Measurements from ENCODE around the gene SYNDIG1L.

Gene SYNDIG1L

DNA sequence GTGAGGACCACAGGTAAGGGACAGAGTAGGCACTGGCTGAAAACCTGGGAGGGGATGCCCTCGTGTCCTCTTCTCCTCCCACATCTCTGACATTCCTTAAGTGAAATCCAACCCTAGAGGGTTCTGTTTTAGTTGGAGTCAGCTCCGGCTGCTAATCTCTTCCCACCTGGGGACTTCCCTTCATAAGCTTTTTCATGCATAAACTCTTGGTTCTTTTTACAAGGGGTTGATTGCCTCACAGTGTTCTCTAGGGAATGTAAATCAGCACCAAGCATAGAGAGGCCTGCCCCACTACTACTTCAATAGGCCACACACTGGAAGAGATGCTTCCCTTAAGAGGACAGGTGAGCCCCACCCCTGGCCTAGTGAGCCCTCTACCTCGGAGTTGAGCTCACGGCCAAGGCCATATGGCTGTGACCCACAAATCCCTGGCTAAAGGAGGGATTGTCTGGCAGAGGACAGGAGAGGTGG is 3.2 kb upstream of the SYNDIG1L start:
- no peak for ATAC-seq
- DNase-seq: no peak

DNA sequence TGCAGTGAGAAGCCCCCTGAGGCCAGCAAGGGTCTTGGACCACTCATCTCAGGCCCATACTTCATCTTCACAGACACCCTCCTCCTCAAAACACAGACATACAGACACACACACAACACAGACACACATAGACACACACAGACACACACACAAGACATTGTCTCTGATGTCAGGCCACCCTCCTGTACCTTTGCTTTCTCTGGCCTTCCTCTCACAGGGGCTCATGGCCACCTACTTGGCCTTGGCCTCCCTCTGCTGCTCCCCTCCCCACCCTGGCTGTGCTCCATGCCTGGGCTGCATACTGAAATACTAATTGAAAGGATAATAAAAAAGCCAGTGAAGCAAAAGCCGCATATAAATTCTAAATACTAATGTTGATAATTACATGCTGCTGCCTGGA is 1.6 kb upstream of the SYNDIG1L start:
- DNase-seq: no peak
- ATAC-seq: no peak

DNA sequence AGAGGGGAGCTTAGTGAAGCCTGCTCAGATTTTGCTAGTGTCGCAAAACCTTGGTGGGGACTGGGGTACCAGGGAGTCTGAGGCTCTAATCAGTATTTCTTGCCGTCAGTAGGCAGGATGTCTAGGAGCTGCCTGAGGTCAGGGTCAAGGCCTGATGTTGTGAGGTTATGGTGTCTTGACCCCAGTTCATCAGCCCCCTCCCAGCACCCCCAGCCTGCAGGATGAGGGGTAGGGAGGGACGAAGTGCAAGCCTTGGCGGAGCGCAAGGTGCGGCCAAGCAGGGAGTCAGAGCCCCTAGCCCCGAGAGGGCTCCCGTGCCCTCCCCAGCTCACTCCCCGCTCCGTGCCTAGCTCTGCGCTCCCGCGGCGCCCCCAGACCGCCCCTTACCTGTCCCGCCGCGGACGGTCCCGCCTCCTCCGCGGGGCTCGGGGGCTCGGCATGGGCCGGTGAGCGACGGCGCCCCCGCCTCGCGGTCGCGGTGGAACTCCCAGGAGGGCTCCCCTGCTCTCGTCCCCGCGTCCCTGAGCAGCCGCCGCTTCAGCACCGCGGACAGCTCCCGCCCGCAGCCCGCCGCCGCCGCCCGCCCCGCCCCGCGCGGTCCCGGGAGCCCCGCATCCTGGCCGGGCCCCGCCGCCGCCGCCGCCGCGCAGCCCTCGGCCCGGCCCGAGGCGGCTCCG is 347 bp downstream of the SYNDIG1L start:
- ATAC-seq (peak; percentile 63), DNase-seq (peak; percentile 68)

DNA sequence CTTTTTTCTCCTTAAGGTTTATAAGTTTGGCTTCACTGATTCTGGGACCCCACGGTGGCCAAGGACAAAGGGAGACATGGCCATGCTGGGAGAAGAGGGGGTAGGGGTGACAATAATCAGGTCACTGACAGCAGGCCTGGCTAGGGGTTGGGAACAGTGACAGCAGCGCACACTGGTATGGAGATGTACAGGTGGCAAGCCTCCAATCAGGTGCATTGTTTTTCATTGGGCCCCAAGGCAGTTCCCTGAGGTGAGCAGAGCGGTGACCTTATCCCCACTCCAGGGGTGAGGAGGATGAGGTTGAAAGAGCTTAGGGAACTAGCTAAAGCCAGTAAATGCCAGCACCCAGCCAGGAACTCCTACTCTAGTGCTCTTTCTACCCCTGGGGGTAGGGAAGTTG is 1.4 kb downstream of the SYNDIG1L start:
- ATAC-seq (no peak), DNase-seq (no peak)

DNA sequence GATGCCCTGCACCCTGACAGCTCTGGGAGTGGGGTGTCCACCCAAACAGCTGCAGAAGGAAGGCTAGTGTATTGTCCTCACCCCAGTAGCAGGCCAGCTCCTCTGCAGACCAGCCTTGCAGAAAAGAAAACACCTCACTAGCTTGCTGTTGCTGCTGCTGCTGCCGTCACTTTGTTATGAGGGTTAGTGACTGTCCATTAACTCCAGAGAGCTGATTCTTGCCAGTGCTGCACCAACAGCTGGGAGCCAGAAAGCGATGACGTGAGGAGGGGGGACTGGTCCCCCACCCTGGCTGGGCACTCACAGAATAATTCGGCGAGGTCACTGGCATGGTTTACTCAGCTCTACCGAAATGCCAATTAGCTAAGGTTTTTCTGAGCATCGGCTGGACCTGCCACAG is 2.8 kb downstream of the SYNDIG1L start:
- DNase-seq (no peak), ATAC-seq (no peak)

DNA sequence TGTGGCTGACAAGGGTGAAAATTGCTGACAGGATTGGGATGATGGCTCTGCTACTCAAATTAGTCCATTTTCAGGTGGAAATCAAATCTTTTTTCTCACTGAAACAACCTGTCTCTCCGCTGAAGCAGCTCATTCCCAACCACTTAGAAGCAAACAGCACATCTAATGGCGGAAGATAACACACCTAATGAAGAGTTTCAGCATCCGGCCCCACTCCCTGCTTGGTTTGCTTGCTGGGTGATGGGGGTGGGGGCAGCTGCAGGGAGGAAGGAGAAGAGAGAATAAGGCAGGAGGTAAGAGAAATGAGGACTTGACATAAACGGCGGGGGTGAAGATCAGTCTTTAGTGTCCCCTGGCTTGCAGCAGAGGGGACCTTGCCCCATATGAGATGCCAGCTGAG is 4.0 kb downstream of the SYNDIG1L start:
- no peak for DNase-seq
- no peak for ATAC-seq

DNA sequence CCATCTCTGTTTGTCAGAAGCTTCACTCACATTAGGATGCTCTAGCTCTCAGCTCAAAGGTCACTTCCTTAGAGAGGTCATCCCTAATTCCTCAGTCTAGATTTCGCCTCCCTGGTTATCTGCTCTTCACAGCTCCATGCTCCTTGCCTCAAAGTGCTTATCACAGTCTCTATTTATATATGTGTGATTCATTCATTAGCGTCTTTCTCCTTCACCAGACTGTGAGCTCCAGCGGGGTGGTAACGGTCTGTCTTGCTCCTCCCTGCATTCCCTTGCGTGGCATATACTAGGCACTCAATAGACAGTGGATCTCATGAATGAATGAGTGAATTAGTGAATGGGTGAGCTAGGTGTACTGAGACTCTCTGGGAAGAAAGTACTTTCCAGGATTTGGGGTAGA is 6.9 kb downstream of the SYNDIG1L start:
- ATAC-seq: no peak

DNA sequence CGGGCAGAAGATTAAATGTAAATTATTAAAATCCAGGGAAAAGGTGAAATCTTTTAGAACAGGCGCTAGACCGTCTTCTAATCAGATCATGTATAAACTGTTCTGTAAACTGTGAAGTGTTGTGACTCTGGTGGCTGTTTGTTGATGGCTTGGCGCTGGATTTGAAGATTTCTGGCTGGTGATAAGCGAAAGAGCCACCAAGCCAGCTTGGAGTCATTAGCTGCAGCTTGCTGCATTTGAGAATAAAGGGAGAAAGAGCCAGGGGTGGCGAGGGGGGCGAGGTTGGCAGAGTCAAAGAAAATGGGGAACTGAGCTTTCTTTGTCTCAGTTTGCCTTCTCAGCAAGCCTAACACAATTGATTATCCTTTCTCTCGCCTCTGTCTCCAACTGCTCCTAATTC is 8.0 kb downstream of the SYNDIG1L start:
- no peak for ATAC-seq

More for the DNA sequence above, 6.9 kb downstream of the SYNDIG1L start:
- DNase-seq: no peak

DNA sequence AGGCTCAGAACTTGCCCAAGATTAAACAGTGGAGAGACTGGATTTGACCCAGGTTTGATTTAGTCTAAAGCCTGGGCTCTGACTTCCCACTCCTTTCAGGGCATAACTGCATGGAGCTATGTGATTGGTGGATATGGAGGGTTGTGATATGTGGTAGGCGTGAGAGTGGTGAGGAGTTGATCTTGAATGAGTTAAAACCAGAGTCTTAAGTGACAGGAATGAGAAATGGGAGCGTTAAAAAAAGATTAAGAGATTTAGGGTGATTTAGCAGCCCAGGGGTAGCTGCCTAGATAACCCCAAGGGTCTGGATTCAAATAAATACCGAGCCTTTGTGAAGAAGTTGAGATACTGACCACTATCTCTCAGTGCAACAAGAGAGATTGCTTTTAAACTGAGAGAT is 8.4 kb downstream of the SYNDIG1L start:
- ATAC-seq (no peak), DNase-seq (no peak)

More for the DNA sequence above, 8.0 kb downstream of the SYNDIG1L start:
- DNase-seq: no peak

DNA sequence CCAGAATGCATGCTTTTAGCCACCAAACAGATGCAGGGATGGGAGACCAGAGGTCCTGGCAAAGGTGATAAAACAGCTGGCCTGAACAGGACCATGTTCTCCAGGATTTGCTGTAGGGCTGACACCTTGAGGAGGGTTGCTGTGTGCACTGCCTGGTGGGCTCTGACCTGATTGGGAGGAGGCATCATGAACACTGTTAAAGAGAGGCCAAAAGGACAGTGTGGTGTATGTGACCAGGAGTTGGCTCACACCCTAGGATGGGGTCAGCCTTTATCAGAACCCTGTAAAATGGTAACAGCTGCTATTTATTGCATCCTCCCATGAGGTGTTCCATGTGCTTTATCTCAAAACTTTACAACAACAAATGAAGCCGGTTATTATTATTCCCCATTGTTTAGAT is 8.8 kb downstream of the SYNDIG1L start:
- ATAC-seq (no peak), DNase-seq (no peak)

DNA sequence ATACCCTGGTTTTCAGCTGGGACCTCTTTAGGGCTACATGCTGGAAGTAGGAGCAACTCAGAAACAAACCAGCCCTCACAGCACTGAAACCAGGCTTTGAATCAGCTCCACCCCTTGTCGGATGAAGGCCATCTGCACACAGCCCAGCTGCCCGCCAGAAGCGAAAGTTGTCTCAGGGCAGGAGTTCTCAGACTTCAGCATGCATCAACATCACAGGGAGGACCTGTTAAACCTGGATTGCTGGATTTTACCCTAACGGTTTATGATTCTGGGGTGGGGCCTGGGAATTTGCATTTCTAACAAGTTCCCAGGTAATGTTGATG is 10.9 kb downstream of the SYNDIG1L start:
- ATAC-seq: no peak
- no peak for DNase-seq

DNA sequence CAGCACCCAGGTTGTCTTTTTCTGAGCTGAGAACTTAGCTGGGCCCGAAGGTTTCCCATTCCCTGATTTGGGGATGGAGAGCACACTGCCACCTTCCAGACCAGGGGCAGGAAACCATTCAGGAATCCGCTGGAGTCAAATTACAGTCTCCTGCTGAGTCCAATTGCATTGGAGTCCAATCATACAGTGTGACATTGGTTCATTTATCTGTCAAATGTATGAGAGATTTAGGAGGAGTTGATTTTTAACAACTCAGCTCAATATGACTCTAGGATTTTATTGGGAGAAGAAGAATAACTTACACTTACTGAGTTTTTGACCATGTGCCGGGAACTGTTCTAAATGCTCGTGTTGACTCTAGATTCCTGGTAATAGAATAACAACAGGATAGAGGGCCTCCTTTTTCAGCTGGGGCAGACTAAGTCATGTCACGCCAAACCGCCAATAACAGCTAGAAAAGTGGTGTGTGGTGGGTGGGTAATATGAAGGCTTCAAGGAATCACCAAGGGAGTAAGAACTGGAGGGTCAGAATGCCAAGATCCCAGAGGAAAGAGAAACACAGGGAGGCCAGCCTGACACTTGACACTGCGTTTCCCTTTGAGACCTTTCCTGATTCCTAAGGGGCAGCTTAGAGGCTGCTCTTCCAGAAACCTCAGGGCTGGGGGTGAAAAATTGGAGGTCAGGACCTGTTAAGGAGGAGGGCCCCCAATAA is 11.5 kb downstream of the SYNDIG1L start:
- DNase-seq: no peak
- ATAC-seq: no peak

DNA sequence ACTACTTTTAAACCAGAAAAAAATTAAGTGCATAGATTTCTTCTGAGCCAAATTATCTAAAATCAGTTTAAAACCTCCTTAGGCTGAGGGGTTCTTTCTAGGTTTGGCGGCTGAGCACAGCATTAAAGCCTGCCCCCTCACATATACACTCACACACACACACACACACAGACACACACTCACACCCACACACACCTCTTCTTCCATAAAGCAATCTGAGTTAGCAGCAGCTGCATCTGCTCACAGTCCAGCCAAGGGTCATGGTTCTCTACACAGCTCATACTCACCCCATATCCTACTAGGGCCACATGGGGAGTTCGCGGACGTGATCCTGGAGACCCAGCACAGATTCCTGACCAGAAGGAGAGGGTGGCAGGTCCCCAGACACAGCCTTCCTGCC is 12.4 kb downstream of the SYNDIG1L start:
- DNase-seq (no peak), ATAC-seq (no peak)

DNA sequence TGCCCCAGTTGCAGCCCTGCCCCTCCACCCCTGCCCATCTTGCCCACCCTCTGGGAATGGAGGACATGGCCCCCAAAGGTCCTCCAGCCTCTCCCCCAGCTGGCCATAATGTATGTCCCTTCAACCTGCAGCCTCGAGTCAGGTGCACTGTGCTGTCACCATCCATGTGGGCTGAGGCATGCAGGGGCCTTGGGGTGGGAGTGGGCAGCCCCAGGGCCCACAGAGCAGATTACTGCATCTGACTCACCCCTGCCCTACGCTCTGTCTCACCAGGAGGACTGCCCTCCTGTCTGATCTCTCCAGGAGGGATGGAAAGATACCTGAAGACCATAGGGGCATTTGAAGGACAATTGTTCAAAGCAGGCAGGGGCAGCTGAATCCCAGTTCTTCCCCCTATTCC is 13.3 kb downstream of the SYNDIG1L start:
- no peak for DNase-seq
- ATAC-seq: no peak

DNA sequence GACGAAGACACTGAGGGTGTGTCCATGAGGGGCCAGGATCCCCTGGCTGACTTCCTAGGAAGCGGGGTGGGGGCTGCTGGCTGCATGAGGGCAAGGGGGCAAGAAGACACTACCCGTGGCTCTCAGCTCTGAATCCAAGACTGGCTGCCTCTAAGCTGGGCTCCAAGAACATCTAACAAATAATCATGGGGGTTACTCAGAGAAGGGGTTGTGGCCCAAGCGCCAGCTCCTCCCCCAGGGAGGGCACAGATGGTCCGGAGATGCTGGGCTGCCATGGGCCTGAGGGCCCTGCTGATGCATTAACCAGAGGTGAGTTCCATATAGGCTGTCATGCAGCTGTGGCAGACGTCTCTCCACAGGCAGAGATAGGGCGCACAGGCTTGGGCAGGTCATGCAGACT is 14.3 kb downstream of the SYNDIG1L start:
- ATAC-seq (no peak), DNase-seq (no peak)

DNA sequence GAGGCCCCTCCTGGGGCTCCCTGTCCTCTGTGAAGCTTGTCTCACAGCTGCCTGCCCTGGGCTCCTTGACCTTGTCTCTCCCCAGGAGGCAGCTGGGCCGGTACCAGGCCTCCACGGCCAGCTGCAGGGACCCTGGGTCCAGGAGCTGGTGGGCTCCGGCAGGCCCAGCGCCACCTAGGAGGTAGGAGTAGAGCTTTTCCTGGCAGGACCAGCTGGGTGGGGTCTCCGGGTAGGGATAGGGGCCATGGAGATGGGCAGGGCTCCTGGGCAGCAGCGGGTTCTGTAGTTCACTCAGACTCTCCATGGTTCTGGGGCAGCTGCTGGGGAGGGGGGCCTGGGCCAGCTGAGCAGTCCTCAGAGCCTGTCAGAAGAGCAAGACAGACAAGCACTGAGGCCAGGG is 16.6 kb downstream of the SYNDIG1L start:
- ATAC-seq (no peak), DNase-seq (no peak)

DNA sequence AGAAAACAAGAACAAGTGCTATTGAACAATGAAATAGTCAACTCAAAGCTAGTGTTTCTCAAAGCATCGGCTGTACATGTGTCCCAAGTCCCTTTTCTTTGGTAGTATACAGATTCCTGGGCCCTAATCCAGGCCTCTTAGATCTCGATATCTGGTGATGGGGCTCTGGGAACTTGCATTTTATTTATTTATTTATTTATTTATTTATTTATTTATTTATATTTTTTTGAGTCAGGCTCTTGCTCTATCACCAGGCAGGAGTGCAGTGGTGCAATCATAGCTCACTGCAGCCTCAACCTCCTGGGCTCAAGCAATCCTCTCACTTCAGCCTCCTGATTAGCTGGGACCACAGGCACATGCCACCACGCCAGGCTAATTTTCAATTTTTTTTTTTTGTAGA is 17.1 kb downstream of the SYNDIG1L start:
- no peak for DNase-seq
- no peak for ATAC-seq

DNA sequence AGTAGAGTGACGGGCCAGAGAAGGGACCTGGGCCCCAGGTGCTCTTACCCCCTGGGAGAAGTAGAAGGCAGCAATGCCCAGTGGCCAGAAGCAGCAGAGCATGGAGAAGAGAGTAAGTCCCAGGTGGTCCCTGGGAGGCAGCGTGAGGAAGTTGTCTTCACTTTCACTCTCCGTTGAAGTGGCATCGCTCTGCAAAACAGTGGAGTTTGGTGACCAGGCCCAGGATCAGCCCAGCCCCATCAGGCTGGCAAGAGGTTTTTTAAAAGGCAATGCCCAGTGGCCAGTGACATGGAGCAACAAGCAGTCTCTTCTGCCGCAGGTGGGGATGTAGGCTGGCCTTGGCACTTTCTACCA is 18.2 kb downstream of the SYNDIG1L start:
- DNase-seq: no peak

DNA sequence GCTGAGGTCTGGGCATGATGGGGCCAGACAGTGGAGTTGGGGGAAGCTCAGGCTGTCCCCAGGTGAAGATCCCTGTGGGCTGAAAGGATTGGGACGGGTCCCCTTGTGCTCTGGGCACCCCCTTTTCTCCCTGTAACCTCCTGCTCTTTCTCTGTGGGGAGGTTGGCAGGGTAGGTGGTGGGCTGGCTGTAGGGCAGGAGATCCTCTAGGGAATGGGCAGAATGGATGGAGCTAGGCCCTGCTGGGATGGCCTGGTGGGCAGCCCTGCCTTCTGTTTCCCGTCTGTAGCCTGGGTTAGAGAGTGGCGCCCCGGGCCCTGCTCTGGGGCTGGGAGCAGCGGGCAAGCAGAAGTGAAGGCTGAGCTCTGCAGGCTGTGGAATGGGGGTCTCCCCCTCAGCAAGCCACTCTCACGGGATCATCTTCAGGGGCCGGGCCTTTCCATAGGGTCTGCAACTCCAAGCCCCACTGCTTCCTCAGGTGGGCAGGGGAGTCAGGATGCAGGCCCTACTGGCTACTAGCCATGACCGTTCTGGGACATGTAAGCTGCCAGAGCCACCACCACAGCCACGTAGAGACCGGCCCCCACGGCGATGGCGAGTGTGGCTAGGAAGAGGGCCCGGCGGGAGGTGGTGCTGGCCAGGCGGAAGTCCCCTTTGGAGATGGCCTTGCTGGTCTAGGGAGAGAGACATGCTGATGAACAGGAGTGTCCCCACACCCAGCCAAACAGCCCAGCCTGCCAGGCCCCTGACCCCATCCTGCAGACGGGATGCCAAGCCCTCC is 18.8 kb downstream of the SYNDIG1L start:
- ATAC-seq (no peak), DNase-seq (no peak)

More for the DNA sequence above, 18.2 kb downstream of the SYNDIG1L start:
- ATAC-seq: no peak

DNA sequence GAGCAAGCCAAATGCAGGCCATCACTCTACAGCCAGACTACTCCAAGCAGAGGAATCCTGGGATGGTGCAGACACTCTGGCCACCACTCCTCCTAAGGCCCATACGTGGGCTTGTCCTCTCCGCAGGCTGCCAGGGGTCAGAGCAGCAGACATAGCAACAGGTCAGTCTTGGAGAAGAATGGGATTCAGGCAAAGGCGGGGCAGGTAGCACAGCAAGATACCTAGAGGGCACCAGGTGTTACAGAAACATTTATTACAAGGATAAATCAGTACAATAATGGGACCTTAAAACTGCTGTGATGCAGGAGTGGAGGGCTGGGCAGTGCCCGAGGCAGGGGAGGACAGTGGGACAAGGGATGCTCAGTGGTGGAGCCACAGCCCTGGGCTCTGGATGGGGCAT is 20.3 kb downstream of the SYNDIG1L start:
- no peak for ATAC-seq
- DNase-seq: no peak

DNA sequence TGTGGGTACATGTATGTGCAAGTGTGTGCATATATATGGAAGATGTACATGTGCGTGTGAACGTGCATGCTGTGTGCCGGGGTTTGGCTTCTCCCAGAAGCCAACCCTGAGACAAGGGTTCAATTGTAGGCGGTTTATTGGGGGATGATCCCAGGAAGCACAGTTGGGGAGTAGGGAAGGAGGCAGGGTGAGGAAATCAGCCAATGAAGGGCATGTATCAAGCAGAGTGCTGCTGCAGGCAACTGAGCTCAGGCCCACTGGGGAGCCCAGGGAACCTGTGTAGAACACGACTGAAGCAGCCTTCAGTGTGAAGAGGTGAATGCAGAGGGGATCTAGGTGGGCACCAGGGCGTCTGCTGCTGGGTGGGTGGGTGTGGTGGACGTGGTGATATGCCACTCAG is 21.6 kb downstream of the SYNDIG1L start:
- DNase-seq (no peak), ATAC-seq (no peak)

DNA sequence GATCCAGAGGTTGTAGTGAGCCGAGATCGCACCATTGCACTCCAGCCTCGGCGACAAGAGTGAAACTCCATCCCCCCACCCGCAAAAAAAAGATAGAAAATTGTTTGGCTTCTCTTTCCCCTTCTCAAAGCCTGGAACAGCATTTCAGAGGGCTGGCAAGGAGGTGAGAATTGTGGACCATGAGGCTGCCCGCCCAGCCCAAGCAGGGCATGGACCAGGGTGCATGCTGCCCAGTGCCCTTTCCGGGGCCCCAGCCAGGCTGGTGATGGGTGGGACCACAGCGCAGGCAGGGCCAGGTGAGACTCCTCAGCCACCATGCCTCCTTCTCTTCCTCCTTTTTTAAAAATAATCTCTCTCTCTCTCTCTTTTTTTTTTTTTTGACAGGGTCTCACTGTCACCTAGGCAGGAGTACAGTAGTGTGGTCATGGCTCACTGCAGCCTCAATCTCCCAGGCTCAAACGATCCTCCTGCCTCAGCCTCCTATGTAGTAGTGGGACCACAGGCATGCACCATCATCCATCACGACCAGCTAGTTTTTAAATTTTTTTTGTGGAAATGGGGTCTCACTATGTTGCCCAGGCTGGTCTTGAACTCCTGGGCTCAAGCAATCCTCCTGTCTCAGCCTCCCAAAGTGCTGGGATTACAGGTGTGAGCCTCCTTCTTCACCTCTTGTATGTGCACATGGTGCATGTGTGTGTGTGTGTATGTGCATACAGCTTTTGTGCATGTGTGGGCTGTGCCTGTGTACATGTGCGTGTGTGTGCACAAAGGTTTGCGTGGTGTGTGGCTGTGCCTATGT is 22.2 kb downstream of the SYNDIG1L start:
- ATAC-seq: no peak
- no peak for DNase-seq

Data from stimulated activated naive CD8-positive, alpha-beta T cell treated with anti-CD3 and anti-CD28 coated beads, Interleukin-15, Interleukin-2, amounts not matched to agents 100 U/mL and 50 U/mL, for 24 hours (primary cell).